ENCODE results near the gene FRAT1.

The FRAT1 gene

GRCh38 chr10:97307866-97308780 is 10.9 kb upstream of the FRAT1 start:
- no peak for DNase-seq

DNA sequence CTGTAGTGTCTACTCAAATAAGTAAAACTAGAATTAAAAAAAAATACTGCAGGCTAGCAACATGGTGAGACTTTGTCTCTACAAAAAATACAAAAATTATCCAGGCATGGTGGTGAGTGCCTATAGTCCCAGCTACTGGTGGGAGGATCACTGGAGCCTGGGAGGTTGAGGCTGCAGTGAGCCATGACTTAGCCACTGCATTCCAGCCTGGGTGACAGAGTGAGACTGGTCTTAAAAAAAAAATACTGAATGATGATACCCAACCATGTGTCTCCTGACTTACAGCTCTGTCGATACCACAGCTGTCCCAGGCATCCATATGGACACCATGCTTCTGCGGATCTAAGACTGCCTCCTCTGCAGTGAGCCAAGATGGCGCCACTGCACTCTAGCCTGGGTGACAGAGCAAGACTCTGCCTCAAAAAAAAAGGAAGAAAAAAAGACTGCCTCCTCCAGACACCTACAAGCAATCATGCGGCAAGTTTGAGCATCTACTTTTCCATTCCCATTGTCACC is 7.9 kb upstream of the FRAT1 start:
- DNase-seq = no peak

GRCh38 chr10:97312897-97313296 is 6.2 kb upstream of the FRAT1 start:
- DNase-seq = no peak

DNA sequence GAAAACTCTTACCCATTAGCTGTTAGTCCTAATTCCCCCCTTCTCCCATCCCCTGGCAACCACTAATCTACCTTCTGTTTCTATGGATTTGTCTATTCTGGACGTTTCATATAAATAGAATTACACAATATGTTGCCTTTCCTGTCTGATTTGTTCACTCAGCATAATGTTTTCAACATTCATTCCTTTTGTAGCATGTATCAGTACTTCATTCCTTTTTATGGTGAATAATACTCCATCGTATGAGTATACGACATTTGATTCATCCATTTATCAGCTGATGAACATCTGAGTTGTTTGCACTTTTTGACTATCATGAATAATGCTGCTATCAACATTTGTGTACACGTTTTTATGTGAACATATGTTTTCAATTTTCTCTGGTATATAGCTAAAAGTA is 4.4 kb upstream of the FRAT1 start:
- no peak for DNase-seq

- no peak for DNase-seq
These were observed 804 bp downstream of the FRAT1 start for GRCh38 chr10:97319671-97320479.

DNA sequence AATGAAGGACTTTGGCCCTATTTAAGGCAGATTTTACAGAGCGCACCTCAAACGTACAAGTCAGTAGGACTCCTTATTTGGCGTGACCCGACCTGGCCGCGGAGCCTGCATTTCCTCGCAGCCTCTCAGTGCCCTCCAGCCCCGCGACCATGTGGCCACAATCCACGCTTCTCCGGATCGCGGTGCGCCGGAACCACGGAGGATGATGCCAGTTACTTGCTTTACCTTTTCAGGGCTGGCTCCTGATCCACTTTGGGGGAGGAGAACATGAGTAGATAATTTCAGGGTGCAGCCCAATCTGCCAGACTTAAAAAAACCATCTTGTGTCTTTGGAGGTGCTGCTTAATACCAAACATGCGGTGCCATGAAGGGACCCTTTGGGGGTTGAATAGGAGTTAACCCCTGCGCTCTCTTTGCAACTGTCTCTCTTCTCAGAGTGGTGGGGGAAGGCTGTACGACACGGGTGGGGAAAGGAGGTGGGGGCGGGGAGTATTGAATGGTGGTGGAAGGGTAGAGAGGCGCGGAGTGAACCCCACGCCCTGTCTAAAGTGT is 1.5 kb downstream of the FRAT1 start:
- no peak for DNase-seq

GRCh38 chr10:97321032-97321803 is 2.1 kb downstream of the FRAT1 start:
- DNase-seq = no peak

GRCh38 chr10:97321804-97322190 is 2.7 kb downstream of the FRAT1 start:
- no peak for DNase-seq

DNA sequence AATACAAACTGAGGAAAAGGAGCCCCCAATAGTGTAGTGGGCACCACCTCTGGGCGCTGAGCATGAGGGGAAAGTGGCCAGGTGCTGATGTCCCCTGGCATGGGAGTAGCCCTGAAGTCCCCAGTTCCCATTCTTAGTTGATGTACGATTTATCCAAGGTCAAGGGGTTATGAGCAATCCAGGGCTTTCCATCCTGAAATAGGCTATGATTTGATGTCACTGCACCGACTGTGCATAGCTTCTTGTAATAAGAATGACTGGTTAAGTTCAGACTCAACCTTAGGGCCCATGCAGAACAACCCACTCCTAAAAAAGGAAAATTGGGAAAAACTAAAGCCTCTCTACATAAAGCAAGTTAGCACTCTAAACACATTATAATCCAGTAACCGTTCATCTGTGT is 4.4 kb downstream of the FRAT1 start:
- DNase-seq = no peak

- no peak for DNase-seq
These were observed 6.7 kb downstream of the FRAT1 start for GRCh38 chr10:97325754-97326153.

- DNase-seq = no peak
These were observed 8.6 kb downstream of the FRAT1 start for GRCh38 chr10:97327348-97328294.

DNA sequence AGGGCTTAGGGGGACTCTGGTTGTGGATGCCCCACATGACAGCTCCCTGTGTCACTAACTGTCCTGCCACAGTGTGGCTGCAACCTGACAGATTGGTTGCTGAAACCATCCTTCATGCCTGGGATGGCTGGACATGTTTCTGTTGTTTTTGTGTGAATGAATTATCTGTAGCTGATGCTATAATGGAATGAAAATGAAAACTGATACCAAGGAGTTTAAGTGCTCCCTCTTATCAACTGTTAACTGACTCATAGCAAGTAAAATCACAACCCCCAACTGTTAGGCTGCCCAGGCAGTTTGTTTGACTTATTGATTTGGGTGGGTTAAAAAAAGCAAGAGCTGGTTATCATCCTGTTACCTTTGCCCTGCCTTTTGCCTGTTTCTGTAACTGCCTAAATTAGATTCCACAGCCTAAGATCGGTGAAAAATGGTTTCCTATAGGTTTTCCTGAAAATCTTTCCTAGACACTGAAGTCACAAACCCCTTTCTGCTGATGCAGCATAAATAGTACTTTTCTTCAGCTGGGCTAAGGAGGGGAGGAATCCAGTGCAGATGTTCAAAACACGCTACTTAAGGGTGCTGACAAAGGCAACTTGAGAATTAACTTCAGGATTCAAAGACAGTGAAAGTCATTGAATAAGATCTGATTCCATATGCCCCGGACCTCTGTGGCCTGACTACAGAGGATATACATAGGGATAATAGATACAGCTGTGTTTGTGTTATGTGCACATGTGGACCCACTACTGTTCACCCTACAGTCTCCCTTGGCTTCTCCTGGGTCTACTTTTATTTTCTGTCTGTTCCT is 9.8 kb downstream of the FRAT1 start:
- DNase-seq = no peak

DNA sequence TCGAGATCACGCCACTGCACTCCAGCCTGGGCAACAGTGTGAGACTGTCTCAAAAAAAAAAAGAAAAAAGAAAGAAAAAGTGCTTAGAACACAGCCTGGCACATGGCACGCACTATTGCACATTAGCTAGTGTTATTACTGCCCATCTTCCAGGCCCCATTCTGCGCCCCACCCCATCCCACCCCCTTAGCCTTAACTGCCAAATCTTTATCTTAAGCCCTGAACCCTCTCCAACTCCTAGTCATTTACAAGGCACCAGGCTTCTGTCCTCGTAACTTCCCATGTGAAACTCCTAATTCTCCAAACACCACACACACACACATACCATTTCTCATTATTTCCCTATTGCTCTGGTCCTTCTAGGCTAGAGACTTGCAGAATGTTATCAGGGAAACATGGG is 10.7 kb downstream of the FRAT1 start:
- DNase-seq = no peak

GRCh38 chr10:97331153-97331703 is 12.2 kb downstream of the FRAT1 start:
- DNase-seq = no peak

DNA sequence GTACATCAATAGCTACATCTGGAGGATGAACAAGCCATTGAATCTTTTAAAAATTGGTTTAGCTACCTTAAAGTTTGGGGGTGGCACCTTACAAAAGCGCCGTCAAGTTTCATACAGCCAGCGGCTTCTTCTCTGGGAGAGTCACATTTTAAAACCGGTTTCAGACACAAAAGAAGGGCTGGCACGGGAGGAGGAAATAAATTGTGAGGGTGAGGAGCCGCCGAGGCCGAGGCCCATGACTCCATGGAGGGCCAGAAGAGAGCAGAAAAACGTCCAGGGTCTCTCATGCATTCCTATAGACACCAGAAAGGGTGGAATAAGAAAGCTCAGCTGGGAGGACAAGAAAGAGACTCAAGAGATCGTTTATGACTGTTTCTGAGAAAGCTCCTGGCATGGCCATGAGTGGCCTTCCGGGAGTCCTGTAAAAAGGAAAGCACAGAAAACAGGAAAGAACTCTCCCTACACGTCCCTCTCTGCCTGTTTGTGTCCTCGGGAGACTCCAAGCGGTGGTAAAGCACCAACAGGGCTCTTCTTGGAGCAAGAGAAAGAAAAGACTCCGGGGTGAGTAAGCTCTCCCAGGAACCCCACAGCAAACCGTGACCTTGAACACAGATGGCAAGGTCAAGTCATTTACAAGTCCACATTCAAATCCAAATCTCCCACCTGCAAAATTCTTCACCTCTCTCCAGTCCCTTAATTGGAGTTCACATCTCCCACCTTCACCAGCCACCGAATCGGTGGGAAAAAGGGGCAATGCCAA is 13.7 kb downstream of the FRAT1 start:
- no peak for DNase-seq

DNA sequence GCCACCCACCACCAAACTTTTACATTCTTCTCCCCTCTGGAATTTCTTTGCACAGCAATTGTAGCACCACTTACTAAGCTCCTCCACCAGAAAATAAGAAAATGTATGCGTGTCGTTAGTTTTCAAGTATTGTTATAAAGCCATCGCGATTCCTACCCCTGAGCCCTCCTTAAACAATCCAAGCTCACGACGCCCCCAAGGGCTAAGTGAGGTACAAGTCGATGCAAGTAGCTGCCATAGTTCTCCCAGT is 14.2 kb downstream of the FRAT1 start:
- DNase-seq = no peak

GRCh38 chr10:97333601-97334369 is 14.7 kb downstream of the FRAT1 start:
- no peak for DNase-seq

DNA sequence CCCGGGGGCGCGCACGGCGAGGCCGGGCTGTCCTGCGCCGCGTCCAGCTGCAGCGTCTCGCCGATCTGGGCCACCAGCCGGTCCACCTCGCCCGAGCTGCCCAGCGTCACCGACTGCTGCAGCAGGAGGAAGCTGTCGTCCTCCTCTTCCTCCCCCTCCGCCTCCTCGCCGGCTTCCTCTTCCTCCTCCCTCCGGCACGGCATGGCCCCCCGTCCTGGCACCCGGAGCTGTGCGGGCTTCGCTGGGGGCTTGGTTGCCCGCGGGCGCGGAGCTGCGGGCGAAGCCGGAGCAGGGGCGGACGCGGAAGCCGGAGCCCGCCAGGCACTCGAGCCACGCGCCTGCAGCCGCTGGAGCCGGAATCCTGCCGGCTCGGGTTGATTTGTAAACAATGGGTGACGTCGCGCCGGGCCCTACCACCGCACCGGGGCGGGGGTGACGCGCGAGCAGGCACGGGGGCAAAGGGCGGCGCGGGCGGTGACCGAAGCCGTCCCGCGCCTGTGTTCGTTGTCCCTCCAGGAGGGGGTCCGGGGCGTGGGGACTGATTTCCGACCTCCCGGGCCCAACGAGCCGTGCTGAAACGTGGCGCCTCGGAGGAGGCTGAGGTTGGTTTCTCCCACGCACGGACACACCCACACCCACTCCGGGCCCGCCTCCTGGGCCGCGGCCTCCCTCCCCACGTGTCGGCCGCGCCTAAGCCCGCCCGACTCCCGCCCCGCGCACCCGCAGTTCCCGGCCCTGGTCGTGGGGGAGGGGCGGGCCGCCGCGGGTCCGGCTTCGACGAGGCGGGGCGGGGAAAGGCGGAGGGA is 15.5 kb downstream of the FRAT1 start, which contains the start of gene FRAT2:
TSS of gene FRAT2 (minus strand) at position 360 of the 806 bp plus-strand sequence. CDS start at position 203, 157 bp downstream.
- DNase-seq = no peak

Data from NCI-H1417 treated with DMSO at 0.1 percent for 48 hours (cell line).